Tibial nerve (tissue), 3 donors: ENCODE results near the gene CCDC88C.

Experiments used
- CTCF ChIP-seq, 5 experiments: fragments of 200-600 bp in 3 of 5; fragments of 450-650 bp in 2 of 5; sonication (generic) in 3 of 5; IDR thresholded peaks; one replicate each; pipeline ENCODE4 v1.5.1; 2016 to 2019; ENCODE audit warnings: antibody characterized with exemption in 5 of 5, mild to moderate bottlenecking in 3 of 5, moderate library complexity in 2 of 5
- POLR2A ChIP-seq, 2 donors: fragments of 450-650 bp; IDR thresholded peaks; one replicate each; pipeline ENCODE4 v1.6.1; 2017; ENCODE audit warnings: antibody characterized with exemption in 2 of 2, mild to moderate bottlenecking in 2 of 2, moderate library complexity in 2 of 2

- no peak for TF ChIP-seq CTCF (IDR thresholded peaks at IDR 0.05)
- TF ChIP-seq POLR2A (IDR thresholded peaks at IDR 0.05) = no peak
These were observed 14.6 kb downstream of the CCDC88C start for GRCh38 chr14:91402771-91403600.
